GM23248 (cell line): Measurements from ENCODE around the gene GHRH. TPM values are rescaled to one million over a fixed set of nuclear protein-coding genes. Genes with fewer than 3 reads are reported as not detected.

Experiments used
- DNase-seq: peaks from one replicate; pipeline ENCODE4 v3.0.0-alpha.2; 2015
- H2AFZ ChIP-seq: fragments of 200-600 bp; sonication (generic); 2 replicates; pipeline ENCODE4 v1.6.1; 2016; ENCODE audit warnings: antibody characterized with exemption
- H3F3A ChIP-seq: fragments of 200-600 bp; sonication (generic); 2 replicates; pipeline ENCODE4 v1.6.1; 2016; ENCODE audit warnings: mild to moderate bottlenecking, antibody characterized with exemption, mixed run types; ENCODE audit not compliant: insufficient read depth
- H3K27ac ChIP-seq: fragments of 200-600 bp; sonication (generic); 2 replicates; pipeline ENCODE4 v1.5.1; 2016; ENCODE audit warnings: mild to moderate bottlenecking
- H3K27me3 ChIP-seq: fragments of 200-600 bp; sonication (generic); replicated peaks from 2 replicates; pipeline ENCODE4 v1.6.1; 2016; ENCODE audit warnings: mild to moderate bottlenecking; ENCODE audit not compliant: insufficient read depth
- H3K36me3 ChIP-seq: fragments of 200-600 bp; sonication (generic); 2 replicates; pipeline ENCODE4 v1.6.1; 2016; ENCODE audit warnings: low read depth, mild to moderate bottlenecking
- H3K4me1 ChIP-seq: fragments of 200-600 bp; sonication (generic); 2 replicates; pipeline ENCODE4 v1.6.1; 2016; ENCODE audit warnings: mild to moderate bottlenecking; ENCODE audit not compliant: insufficient read depth
- H3K4me2 ChIP-seq: fragments of 200-600 bp; sonication (generic); one replicate; pipeline ENCODE4 v1.6.1; 2016; ENCODE audit warnings: mild to moderate bottlenecking; ENCODE audit not compliant: unreplicated experiment
- H3K4me3 ChIP-seq: fragments of 200-600 bp; sonication (generic); 2 replicates; pipeline ENCODE4 v1.5.1; 2016; ENCODE audit warnings: mild to moderate bottlenecking
- H3K79me2 ChIP-seq: fragments of 200-600 bp; sonication (generic); 2 replicates; pipeline ENCODE4 v1.6.1; 2016; ENCODE audit warnings: mild to moderate bottlenecking; ENCODE audit not compliant: insufficient read depth
- H3K9ac ChIP-seq: fragments of 200-600 bp; sonication (generic); 2 replicates; pipeline ENCODE4 v1.6.1; 2016; ENCODE audit warnings: mild to moderate bottlenecking
- H3K9me2 ChIP-seq: fragments of 200-600 bp; sonication (generic); 2 replicates; pipeline ENCODE4 v1.6.1; 2016; ENCODE audit warnings: mixed run types, mild to moderate bottlenecking, moderate library complexity; ENCODE audit not compliant: insufficient read depth
- H3K9me3 ChIP-seq: fragments of 200-600 bp; sonication (generic); one replicate; pipeline ENCODE4 v1.6.1; 2017; ENCODE audit warnings: low read depth
- H4K20me1 ChIP-seq: fragments of 200-600 bp; sonication (generic); 2 replicates; pipeline ENCODE4 v1.6.0; 2016; ENCODE audit not compliant: insufficient read depth
- EZH2 ChIP-seq: fragments of 200-600 bp; sonication (generic); IDR thresholded peaks from 2 replicates; pipeline ENCODE4 v1.6.1; 2018; ENCODE audit warnings: antibody characterized with exemption, mild to moderate bottlenecking; ENCODE audit not compliant: insufficient read depth, poor library complexity, severe bottlenecking
- EZH2phosphoT487 ChIP-seq: fragments of 200-600 bp; sonication (generic); IDR thresholded peaks from 2 replicates; pipeline ENCODE4 v1.6.1; 2018; ENCODE audit warnings: antibody characterized with exemption, moderate library complexity, mild to moderate bottlenecking, low read depth; ENCODE audit not compliant: insufficient read depth
- WGBS, 2 experiments: methylation state at CpG; one replicate each; pipeline ENCODE4 v1.1.6; 2015 to 2017; ENCODE audit warnings: low lambda C conversion rate in 2 of 2, low coverage in 1 of 2; ENCODE audit errors: missing lambda C conversion rate in 2 of 2; 5-methylcytosine and 5-hydroxymethylcytosine counted together
- in situ Hi-C: fragments of 300-500 bp; cut with MboI; formaldehyde crosslinking; loops from 2 replicates; pipeline ENCODE4 v1.15.0; 2020
- polyA plus RNA-seq: library from polyadenylated mRNA; unstranded; fragments of >200 nt; fragmentation: Nextera tagmentation; extraction: Ambion mirVana; gene quantifications from 2 replicates; pipeline ENCODE4 v1.2.1, GENCODE V29; 2016
- total RNA-seq: library from RNA; depleted of rRNA; stranded (reverse); fragments of >200 nt; shearing (Covaris generic); gene quantifications from 2 replicates; pipeline ENCODE4 v1.2.3, GENCODE V29; 2014

GHRH gene
- total and polyA plus RNA-seq, 2 experiments from 2014 or later, result not detected

- no peaks in the 10 kb centered on the region for H4K20me1 ChIP-seq
- in situ Hi-C loops, result no loop called here
- peaks cover 67% of the 10 kb centered on the region for H3K4me1 ChIP-seq
- H3K36me3 ChIP-seq, result no peaks in the 10 kb centered on the region
- H3K4me2 ChIP-seq, result peak overlapping the region; percentile 77
- H3K9ac ChIP-seq, result peak overlapping the region; percentile 71
- H3K4me3 ChIP-seq, result peak overlapping the region; percentile 33
- H3K9me2 ChIP-seq, result no peaks in the 10 kb centered on the region
- no peaks in the 10 kb centered on the region for H3K9me3 ChIP-seq
- peak overlapping the region; percentile 93 for H3K27ac ChIP-seq
- H3F3A ChIP-seq, result peaks cover 77% of the 10 kb centered on the region
- TF ChIP-seq EZH2phosphoT487, result no peak
- H3K27me3 ChIP-seq, result no peaks in the 10 kb centered on the region
- 1 to 2% methylated on average over 3 of the region's 3 CpGs for WGBS, 2 experiments
- H3K79me2 ChIP-seq, result peaks cover 83% of the 10 kb centered on the region
- peak; percentile 99 for DNase-seq
- H2AFZ ChIP-seq, result no peak overlapping the region
These were observed 33.4 kb upstream of the GHRH start for GRCh38 chr20:37295001-37295400.

DNA sequence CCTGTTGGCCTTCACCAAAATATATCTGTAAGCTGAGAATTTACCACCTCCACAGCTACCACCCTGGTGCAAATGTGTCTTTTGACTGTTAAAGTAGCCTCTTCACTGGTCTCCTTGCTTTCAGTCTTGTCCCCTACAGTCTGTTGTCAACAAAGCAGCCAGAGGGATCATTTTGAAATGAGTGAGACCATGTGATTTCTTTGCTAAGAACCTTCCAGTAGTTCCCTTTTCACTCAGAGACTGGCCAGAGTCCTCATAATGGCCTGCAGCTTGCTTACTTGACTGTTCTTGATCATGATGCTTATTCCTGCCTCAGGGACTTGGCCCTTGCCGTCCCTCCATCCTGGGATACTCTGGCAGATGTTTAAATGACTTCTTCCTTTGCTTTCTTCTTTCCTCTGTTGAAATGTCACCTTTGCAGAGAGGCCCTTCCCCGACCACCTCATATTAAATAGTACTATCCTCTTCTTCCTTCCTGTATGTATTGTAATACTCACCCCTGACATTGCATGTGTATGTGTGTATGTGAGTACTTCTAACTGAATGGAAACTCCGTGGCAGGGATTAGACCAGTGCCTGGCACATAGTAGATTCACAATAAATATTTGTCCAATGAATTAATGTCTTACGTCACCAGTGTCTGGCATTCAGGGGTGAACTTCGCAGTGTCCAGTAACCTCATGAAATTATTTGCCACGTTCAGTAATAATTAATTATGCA, 32.8 kb upstream of the GHRH start:
- in situ Hi-C loops, result no loop called here
- peak overlapping the region; percentile 71 for H3K9ac ChIP-seq
- TF ChIP-seq EZH2 (no peak), EZH2phosphoT487 (no peak)
- no peaks in the 10 kb centered on the region for H4K20me1 ChIP-seq
- H3K9me3 ChIP-seq, result no peaks in the 10 kb centered on the region
- H3K4me1 ChIP-seq, result peaks cover 62% of the 10 kb centered on the region
- no peak overlapping the region for H2AFZ ChIP-seq
- H3K27ac ChIP-seq, result peak overlapping the region; percentile 93
- H3K27me3 ChIP-seq, result no peaks in the 10 kb centered on the region
- peak overlapping the region; percentile 63 for H3K4me2 ChIP-seq
- H3F3A ChIP-seq, result peaks cover 75% of the 10 kb centered on the region
- H3K36me3 ChIP-seq, result no peaks in the 10 kb centered on the region
- peak; percentile 90 for DNase-seq
- 17 to 21% methylated on average over 6 of the region's 6 CpGs for WGBS, 2 experiments
- H3K4me3 ChIP-seq, result peak overlapping the region; percentile 29; the same call in 1 of the 2 replicates
- H3K9me2 ChIP-seq, result no peaks in the 10 kb centered on the region
- H3K79me2 ChIP-seq, result peaks cover 86% of the 10 kb centered on the region

DNA sequence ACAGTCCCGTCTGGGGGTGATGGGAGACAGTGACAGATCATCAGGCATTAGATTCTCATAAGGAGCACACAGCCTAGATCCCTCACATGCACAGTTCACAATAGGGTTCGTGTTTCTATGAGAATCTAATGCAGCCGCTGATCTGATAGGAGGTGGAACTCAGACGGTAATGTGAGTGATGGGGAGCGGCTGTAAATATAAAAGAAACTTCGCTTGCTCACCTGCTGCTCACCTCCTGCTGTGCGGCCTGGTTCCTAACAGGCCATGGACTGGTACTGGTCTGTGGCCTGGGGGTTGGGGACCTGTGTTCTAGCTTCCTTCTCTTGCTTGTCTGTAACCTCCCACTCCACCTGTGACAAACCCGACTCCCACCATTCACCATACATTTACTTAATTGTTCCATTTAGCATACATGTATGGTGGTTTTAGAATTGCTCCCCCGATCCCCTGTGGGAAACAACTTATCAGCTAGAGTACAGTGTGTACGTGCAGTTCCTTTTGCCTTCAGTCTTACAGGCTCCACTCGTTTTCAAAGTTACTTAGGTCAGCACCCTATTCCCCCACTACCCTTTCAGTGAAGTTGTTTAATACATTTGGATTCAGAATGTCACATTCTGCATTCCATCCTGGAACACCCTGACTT, 31.8 kb upstream of the GHRH start:
- Histone ChIP-seq H4K20me1 (no peaks in the 10 kb centered on the region), H3K79me2 (peaks cover 81% of the 10 kb centered on the region), H3K36me3 (no peaks in the 10 kb centered on the region), H3K4me1 (peaks cover 55% of the 10 kb centered on the region), H3K9ac (peak overlapping the region; percentile 71; the same call in 1 of the 2 replicates), H3F3A (peaks cover 72% of the 10 kb centered on the region), H3K27ac (peak overlapping the region; percentile 93), H3K4me3 (no peak overlapping the region), H2AFZ (no peak overlapping the region), H3K4me2 (no peak overlapping the region), H3K27me3 (no peaks in the 10 kb centered on the region), H3K9me2 (no peaks in the 10 kb centered on the region), H3K9me3 (no peaks in the 10 kb centered on the region)
- WGBS, 2 experiments, result 96 to 98% methylated on average over 11 of the region's 11 CpGs
- TF ChIP-seq EZH2, result no peak
- no peak for TF ChIP-seq EZH2phosphoT487
- DNase-seq, result no peak
- in situ Hi-C loops, result no loop called here

GRCh38 chr20:37291724-37292126, 30.1 kb upstream of the GHRH start:
- H3K27ac ChIP-seq, result peak overlapping the region; percentile 92; the same call in 1 of the 2 replicates

More at GRCh38 chr20:37291724-37292126, 30.1 kb upstream of the GHRH start:
- H3F3A ChIP-seq, result peaks cover 56% of the 10 kb centered on the region
- H3K9me3 ChIP-seq, result no peaks in the 10 kb centered on the region
- DNase-seq, result no peak
- no peak overlapping the region for H3K9ac ChIP-seq
- H3K36me3 ChIP-seq, result no peaks in the 10 kb centered on the region
- H4K20me1 ChIP-seq, result no peaks in the 10 kb centered on the region
- 95 to 99% methylated on average over 6 of the region's 6 CpGs for WGBS, 2 experiments
- H3K4me2 ChIP-seq, result no peak overlapping the region
- H3K27me3 ChIP-seq, result no peaks in the 10 kb centered on the region
- no peak overlapping the region for H2AFZ ChIP-seq
- no peak overlapping the region for H3K4me3 ChIP-seq
- TF ChIP-seq EZH2phosphoT487 (no peak), EZH2 (no peak)
- in situ Hi-C loops, result no loop called here
- peaks cover 39% of the 10 kb centered on the region for H3K4me1 ChIP-seq
- H3K9me2 ChIP-seq, result no peaks in the 10 kb centered on the region
- peaks cover 68% of the 10 kb centered on the region for H3K79me2 ChIP-seq
